WTC11 (cell line): ENCODE results near the gene DGLUCY.

Experiments
- ATF2 ChIP-seq: sonication (generic); formaldehyde crosslinking; IDR thresholded peaks from 2 replicates; pipeline ENCODE4 v1.8.1; 2022; ENCODE audit warnings: low read depth, missing genetic modification reagents, borderline replicate concordance
- FOXJ3 ChIP-seq: sonication (generic); formaldehyde crosslinking; IDR thresholded peaks from 2 replicates; pipeline ENCODE4 v1.9.0; 2021; ENCODE audit warnings: missing genetic modification reagents, mild to moderate bottlenecking, borderline replicate concordance
- RORB ChIP-seq: fragments of 250-450 bp; sonication (Bioruptor Pico); IDR thresholded peaks from 2 replicates; pipeline ENCODE4 v1.9.0; 2021; ENCODE audit warnings: mild to moderate bottlenecking
- TEAD4 ChIP-seq: sonication (generic); formaldehyde crosslinking; IDR thresholded peaks from 2 replicates; pipeline ENCODE4 v1.8.0; 2022; ENCODE audit warnings: mild to moderate bottlenecking, missing genetic modification reagents
- ZBTB43 ChIP-seq: sonication (generic); formaldehyde crosslinking; IDR thresholded peaks from 2 replicates; pipeline ENCODE4 v1.8.1; 2023; ENCODE audit warnings: mild to moderate bottlenecking, missing genetic modification reagents
- ZNF317 ChIP-seq: sonication (generic); formaldehyde crosslinking; IDR thresholded peaks from 2 replicates; pipeline ENCODE4 v1.8.1; 2023; ENCODE audit warnings: low read depth, mild to moderate bottlenecking, moderate library complexity, missing genetic modification reagents, borderline replicate concordance
- TF ChIP-seq, protein P1 (sequence below): sonication (generic); formaldehyde crosslinking; IDR thresholded peaks from 2 replicates; pipeline ENCODE4 v1.8.0; 2022; ENCODE audit warnings: missing genetic modification reagents
- TF ChIP-seq, protein P2 (sequence below): fragments of 200-600 bp; IDR thresholded peaks from 2 replicates; pipeline ENCODE4 v1.8.0; 2022; ENCODE audit warnings: antibody characterized with exemption
- TF ChIP-seq, protein P3 (sequence below): fragments of 250-450 bp; sonication (Bioruptor Pico); IDR thresholded peaks from 2 replicates; pipeline ENCODE4 v1.9.0; 2021; ENCODE audit warnings: mild to moderate bottlenecking, borderline replicate concordance
- TF ChIP-seq, protein P4 (sequence below): sonication (generic); formaldehyde crosslinking; IDR thresholded peaks from 2 replicates; pipeline ENCODE4 v1.8.1; 2022; ENCODE audit warnings: low read depth, mild to moderate bottlenecking, moderate library complexity, missing genetic modification reagents, borderline replicate concordance

GRCh38 chr14:91092073-91092472, 21.8 kb upstream of the DGLUCY start:
- no peak for TF ChIP-seq ZBTB43 (CRISPR knock-in tag)
- TF ChIP-seq, protein P1, sequence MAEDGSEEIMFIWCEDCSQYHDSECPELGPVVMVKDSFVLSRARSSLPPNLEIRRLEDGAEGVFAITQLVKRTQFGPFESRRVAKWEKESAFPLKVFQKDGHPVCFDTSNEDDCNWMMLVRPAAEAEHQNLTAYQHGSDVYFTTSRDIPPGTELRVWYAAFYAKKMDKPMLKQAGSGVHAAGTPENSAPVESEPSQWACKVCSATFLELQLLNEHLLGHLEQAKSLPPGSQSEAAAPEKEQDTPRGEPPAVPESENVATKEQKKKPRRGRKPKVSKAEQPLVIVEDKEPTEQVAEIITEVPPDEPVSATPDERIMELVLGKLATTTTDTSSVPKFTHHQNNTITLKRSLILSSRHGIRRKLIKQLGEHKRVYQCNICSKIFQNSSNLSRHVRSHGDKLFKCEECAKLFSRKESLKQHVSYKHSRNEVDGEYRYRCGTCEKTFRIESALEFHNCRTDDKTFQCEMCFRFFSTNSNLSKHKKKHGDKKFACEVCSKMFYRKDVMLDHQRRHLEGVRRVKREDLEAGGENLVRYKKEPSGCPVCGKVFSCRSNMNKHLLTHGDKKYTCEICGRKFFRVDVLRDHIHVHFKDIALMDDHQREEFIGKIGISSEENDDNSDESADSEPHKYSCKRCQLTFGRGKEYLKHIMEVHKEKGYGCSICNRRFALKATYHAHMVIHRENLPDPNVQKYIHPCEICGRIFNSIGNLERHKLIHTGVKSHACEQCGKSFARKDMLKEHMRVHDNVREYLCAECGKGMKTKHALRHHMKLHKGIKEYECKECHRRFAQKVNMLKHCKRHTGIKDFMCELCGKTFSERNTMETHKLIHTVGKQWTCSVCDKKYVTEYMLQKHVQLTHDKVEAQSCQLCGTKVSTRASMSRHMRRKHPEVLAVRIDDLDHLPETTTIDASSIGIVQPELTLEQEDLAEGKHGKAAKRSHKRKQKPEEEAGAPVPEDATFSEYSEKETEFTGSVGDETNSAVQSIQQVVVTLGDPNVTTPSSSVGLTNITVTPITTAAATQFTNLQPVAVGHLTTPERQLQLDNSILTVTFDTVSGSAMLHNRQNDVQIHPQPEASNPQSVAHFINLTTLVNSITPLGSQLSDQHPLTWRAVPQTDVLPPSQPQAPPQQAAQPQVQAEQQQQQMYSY: no peak
- TF ChIP-seq, protein P2, sequence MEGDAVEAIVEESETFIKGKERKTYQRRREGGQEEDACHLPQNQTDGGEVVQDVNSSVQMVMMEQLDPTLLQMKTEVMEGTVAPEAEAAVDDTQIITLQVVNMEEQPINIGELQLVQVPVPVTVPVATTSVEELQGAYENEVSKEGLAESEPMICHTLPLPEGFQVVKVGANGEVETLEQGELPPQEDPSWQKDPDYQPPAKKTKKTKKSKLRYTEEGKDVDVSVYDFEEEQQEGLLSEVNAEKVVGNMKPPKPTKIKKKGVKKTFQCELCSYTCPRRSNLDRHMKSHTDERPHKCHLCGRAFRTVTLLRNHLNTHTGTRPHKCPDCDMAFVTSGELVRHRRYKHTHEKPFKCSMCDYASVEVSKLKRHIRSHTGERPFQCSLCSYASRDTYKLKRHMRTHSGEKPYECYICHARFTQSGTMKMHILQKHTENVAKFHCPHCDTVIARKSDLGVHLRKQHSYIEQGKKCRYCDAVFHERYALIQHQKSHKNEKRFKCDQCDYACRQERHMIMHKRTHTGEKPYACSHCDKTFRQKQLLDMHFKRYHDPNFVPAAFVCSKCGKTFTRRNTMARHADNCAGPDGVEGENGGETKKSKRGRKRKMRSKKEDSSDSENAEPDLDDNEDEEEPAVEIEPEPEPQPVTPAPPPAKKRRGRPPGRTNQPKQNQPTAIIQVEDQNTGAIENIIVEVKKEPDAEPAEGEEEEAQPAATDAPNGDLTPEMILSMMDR: no peak
- TF ChIP-seq RORB (CRISPR knock-in tag): no peak
- TF ChIP-seq ZNF317 (CRISPR knock-in tag): no peak
- TF ChIP-seq, protein P3, sequence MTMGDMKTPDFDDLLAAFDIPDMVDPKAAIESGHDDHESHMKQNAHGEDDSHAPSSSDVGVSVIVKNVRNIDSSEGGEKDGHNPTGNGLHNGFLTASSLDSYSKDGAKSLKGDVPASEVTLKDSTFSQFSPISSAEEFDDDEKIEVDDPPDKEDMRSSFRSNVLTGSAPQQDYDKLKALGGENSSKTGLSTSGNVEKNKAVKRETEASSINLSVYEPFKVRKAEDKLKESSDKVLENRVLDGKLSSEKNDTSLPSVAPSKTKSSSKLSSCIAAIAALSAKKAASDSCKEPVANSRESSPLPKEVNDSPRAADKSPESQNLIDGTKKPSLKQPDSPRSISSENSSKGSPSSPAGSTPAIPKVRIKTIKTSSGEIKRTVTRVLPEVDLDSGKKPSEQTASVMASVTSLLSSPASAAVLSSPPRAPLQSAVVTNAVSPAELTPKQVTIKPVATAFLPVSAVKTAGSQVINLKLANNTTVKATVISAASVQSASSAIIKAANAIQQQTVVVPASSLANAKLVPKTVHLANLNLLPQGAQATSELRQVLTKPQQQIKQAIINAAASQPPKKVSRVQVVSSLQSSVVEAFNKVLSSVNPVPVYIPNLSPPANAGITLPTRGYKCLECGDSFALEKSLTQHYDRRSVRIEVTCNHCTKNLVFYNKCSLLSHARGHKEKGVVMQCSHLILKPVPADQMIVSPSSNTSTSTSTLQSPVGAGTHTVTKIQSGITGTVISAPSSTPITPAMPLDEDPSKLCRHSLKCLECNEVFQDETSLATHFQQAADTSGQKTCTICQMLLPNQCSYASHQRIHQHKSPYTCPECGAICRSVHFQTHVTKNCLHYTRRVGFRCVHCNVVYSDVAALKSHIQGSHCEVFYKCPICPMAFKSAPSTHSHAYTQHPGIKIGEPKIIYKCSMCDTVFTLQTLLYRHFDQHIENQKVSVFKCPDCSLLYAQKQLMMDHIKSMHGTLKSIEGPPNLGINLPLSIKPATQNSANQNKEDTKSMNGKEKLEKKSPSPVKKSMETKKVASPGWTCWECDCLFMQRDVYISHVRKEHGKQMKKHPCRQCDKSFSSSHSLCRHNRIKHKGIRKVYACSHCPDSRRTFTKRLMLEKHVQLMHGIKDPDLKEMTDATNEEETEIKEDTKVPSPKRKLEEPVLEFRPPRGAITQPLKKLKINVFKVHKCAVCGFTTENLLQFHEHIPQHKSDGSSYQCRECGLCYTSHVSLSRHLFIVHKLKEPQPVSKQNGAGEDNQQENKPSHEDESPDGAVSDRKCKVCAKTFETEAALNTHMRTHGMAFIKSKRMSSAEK (CRISPR knock-in tag): no peak
- no peak for TF ChIP-seq TEAD4 (CRISPR knock-in tag)
- TF ChIP-seq, protein P4, sequence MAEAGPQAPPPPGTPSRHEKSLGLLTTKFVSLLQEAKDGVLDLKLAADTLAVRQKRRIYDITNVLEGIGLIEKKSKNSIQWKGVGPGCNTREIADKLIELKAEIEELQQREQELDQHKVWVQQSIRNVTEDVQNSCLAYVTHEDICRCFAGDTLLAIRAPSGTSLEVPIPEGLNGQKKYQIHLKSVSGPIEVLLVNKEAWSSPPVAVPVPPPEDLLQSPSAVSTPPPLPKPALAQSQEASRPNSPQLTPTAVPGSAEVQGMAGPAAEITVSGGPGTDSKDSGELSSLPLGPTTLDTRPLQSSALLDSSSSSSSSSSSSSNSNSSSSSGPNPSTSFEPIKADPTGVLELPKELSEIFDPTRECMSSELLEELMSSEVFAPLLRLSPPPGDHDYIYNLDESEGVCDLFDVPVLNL (CRISPR knock-in tag): no peak
- TF ChIP-seq FOXJ3: no peak
- no peak for TF ChIP-seq ATF2 (CRISPR knock-in tag)
